AG04449 (cell line): ENCODE results near the gene EDAR.

Experiments
- CTCF ChIA-PET: fragments of 350-600 bp; formaldehyde crosslinking; extraction: SDS; loops from one replicate; lab custom pipeline; 2021; ENCODE audit warnings: antibody characterized with exemption; lab: Yijun Ruan, JAX
- POLR2A ChIA-PET: fragments of 400-600, 350-600 bp; formaldehyde crosslinking; extraction: SDS; loops from one replicate; lab custom pipeline; 2020; ENCODE audit warnings: antibody characterized with exemption, inconsistent platforms; lab: Yijun Ruan, JAX
- DNase-seq: peaks from one replicate; pipeline ENCODE4 v3.0.0-alpha.2; 2010; ENCODE audit warnings: low read depth, low spot score
- H3K4me3 ChIP-seq: 2 replicates; pipeline ENCODE4 v1.5.1; 2011; ENCODE audit warnings: low read depth, mild to moderate bottlenecking, control low read depth, low read length
- TF ChIP-seq, protein P1 (sequence below): IDR thresholded peaks from one replicate; pipeline ENCODE4 v1.5.1; 2011; ENCODE audit warnings: mild to moderate bottlenecking, moderate library complexity, low read length, control low read depth, inconsistent platforms; ENCODE audit not compliant: insufficient read depth; ENCODE audit errors: missing control alignments

Gene EDAR

DNA sequence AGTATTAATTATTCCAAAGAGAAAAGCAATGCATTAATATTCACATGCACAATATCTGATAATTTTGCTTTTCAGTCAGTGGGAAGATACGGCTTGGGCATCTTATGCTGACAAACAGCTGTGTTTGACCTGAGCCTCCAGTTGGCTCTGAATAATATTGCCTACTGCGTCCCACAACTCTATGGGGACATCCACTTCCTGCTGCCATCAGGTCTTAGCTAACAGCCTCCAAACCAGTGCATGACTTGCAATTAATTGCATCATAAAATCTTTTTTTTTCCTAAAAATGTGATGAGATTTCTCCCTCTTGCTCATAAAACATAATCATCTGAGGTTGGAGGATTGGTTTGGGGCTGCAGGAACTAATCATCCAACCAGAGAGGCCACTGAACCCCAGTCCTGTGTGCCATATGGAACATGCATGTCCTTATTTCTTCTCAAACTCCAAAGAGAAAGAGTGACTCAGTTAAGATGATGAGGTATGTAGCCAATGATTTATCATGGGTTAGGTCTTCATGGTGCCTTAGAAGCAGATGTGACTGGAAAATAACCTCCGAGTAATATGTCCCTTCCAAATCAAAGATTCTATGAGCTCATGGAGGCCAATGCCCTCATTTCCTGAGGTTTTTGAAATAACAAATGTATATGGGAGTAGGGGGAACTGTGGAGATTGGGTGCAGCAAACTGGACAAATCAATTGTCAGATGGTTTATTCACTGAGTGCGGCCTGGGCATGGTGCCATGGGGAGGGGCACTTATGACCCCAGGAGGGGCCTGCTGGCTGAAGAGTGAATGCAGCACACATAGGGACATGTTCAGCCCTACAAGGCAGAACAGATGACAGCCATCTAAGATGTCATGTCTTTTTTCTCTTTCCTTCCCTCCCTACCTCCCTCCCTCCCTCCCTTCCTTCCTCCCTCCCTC is 39.4 kb downstream of the EDAR start:
- TF ChIP-seq, protein P1, sequence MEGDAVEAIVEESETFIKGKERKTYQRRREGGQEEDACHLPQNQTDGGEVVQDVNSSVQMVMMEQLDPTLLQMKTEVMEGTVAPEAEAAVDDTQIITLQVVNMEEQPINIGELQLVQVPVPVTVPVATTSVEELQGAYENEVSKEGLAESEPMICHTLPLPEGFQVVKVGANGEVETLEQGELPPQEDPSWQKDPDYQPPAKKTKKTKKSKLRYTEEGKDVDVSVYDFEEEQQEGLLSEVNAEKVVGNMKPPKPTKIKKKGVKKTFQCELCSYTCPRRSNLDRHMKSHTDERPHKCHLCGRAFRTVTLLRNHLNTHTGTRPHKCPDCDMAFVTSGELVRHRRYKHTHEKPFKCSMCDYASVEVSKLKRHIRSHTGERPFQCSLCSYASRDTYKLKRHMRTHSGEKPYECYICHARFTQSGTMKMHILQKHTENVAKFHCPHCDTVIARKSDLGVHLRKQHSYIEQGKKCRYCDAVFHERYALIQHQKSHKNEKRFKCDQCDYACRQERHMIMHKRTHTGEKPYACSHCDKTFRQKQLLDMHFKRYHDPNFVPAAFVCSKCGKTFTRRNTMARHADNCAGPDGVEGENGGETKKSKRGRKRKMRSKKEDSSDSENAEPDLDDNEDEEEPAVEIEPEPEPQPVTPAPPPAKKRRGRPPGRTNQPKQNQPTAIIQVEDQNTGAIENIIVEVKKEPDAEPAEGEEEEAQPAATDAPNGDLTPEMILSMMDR: no peak
- DNase-seq: no peak
- CTCF ChIA-PET: interaction anchor here (1.0 kb wide), 1 partner anchor 21 kb away, joined by 4 read pairs; no protein-coding TSS in a partner anchor
- POLR2A ChIA-PET: no interaction called here
- no peak overlapping the region for H3K4me3 ChIP-seq

DNA sequence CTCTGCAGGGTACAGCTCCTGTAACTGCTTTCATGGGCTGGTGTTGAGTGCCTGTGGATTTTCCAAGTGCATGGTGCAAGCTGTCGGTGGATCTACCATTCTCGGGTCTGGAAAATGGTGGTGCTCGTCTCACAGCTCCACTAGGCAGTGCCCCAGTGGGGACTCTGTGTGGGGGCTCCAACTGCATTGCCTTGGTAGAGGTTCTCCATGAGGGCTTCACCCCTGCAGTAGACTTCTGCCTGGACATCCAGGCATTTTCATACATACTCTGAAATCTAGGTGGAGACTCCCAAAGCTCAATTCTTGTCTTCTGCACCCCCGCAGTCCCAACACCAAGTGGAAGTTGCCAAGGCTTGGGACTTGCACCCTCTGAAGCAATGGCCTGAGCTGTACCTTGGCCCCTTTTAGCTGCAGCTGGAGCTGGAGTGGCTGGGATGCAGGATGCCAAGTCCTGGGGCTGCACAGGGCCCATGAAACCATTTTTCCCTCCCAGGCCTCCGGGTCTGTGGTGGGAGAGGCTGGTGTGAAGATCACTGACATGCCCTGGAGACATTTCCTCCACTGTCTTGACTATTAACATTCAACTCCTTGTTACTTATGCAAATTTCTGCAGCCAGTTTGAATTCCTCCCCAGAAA is 41.6 kb downstream of the EDAR start:
- TF ChIP-seq, protein P1: no peak
- POLR2A ChIA-PET: no interaction called here
- CTCF ChIA-PET: no interaction called here
- no peak overlapping the region for H3K4me3 ChIP-seq
- no peak for DNase-seq

DNA sequence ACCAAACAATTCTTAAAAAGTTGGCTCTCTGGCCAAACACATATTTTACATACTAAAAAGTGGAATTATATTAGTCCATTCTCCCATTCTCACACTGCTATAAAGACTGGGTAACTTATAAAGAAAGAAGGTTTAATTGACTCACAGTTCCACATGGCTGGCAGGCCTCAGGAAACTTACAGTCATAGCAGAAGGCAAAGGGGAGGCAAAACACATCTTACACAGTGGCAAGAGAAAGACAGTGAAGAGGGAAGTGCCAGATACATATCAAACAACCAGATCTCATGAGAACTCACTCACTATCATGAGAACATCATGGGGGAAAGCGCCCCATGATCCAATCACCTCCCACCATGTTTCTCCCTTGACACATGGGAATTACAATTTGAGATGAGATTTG is 42.6 kb downstream of the EDAR start:
- no peak overlapping the region for H3K4me3 ChIP-seq
- POLR2A ChIA-PET: no interaction called here
- no peak for DNase-seq
- CTCF ChIA-PET: no interaction called here
- TF ChIP-seq, protein P1: no peak

DNA sequence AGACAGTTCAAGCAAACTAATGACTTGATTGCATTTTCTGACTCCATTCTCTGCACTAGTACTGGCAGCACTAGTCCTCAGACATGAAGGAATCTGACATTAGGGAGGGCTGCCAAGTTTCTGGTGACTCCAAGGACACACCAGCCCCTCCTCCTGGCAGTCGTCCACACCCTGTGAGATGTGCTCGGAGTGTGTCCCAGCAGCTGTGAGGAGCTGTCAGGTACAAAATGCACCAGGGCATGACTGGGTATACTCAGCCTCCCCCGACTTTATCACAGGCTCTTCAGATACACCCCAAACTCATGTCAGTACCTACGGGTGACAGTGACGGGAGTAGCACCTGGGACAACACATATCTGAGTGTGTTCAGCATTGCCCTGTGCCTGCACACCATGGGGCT is 43.1 kb downstream of the EDAR start:
- no peak overlapping the region for H3K4me3 ChIP-seq
- no peak for DNase-seq
- TF ChIP-seq, protein P1: no peak
- CTCF ChIA-PET: no interaction called here
- POLR2A ChIA-PET: no interaction called here

DNA sequence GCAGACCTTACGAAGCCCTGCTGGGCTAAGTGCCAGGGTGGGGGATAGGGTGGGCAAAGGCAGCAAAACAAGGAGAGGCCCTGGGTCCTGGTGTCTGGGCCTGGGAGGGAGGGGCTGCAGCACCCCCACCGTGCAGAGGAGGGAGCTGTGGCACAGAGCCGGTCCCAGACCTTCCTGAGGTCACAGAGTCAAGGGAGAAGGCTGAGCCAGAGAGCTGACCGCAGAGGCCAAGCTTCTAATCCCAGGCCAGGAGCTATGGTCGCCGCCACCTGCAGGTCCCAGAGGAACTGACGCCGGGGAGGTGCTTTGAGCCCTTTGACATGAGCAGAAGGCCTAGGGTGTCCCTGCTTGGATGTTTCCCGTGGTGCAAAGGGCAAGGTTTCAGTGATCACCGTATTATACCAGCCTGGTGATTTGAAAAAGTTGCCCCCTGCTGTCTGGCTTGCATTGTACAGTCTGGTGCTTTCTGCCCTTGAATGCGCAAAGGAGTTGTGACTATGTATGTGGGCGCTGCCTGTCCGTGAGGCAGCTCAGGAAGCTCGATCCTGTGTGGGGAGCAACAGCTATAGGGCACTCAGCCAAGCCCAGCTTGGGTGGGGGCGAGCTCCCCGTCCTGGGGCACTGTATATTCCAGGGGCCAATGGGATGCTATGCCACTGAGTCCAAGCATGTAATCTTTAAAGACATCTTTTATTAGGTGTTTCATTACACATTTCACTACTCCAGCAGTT is 44.3 kb downstream of the EDAR start:
- DNase-seq: no peak
- CTCF ChIA-PET: no interaction called here
- POLR2A ChIA-PET: no interaction called here
- TF ChIP-seq, protein P1: no peak
- no peak overlapping the region for H3K4me3 ChIP-seq
